Heart right ventricle (tissue), 16 donors: Measurements from ENCODE around the gene OSBPL3. TPM values are rescaled to one million over a fixed set of nuclear protein-coding genes. Genes with fewer than 3 reads are reported as not detected.

Experiments used
- ATAC-seq, 8 donors: fragments of 200-7000 bp; cut with Tn5 transposase; one replicate each; pipeline ENCODE4 v1.9.1; 2020; ENCODE audit warnings: mild to moderate bottlenecking in 8 of 8, moderate library complexity in 8 of 8, moderate number of reproducible peaks in 1 of 8
- DNase-seq, 2 donors: peaks; one replicate each; pipeline ENCODE4 v3.0.0-alpha.2; 2020
- H3K27ac ChIP-seq, 10 donors: fragments of 200-600 bp; sonication (generic) in 2 of 10; one replicate each; pipeline versions ENCODE4 v1.5.0 to v1.8.0; 2020 to 2022; ENCODE audit warnings: mild to moderate bottlenecking in 3 of 10
- H3K27me3 ChIP-seq, 7 donors: fragments of 200-600 bp; one replicate each; pipeline ENCODE4 v1.8.0; 2021 to 2022; ENCODE audit warnings: mild to moderate bottlenecking in 2 of 7
- H3K36me3 ChIP-seq, 9 donors: fragments of 200-600 bp; sonication (generic) in 1 of 9; one replicate each; pipeline versions ENCODE4 v1.5.0 to v1.8.0; 2020 to 2022; ENCODE audit warnings: mild to moderate bottlenecking in 2 of 9
- H3K4me1 ChIP-seq, 9 donors: fragments of 200-600 bp; sonication (generic) in 1 of 9; one replicate each; pipeline versions ENCODE4 v1.5.0 to v1.8.0; 2020 to 2022; ENCODE audit warnings: mild to moderate bottlenecking in 4 of 9
- H3K4me3 ChIP-seq, 10 donors: fragments of 200-600 bp; sonication (generic) in 2 of 10; one replicate each; pipeline versions ENCODE4 v1.5.0 to v1.8.0; 2020 to 2022; ENCODE audit warnings: mild to moderate bottlenecking in 7 of 10, moderate library complexity in 2 of 10
- H3K9me3 ChIP-seq, 11 donors: fragments of 200-600 bp in 10 of 11; sonication (generic) in 2 of 11; one replicate each; pipeline versions ENCODE4 v1.5.0 to v1.8.0; 2013 to 2022; ENCODE audit warnings: mild to moderate bottlenecking in 2 of 11, control low read depth in 1 of 11, moderate library complexity in 1 of 11
- WGBS, 2 donors: extraction: QIAGEN DNeasy Blood & Tissue Kit; methylation state at CpG; one replicate each; pipeline ENCODE4 v1.1.7; 2013; ENCODE audit warnings: inconsistent platforms in 1 of 2; 5-methylcytosine and 5-hydroxymethylcytosine counted together
- intact Hi-C, 10 donors: fragments of 100-400 bp; cut with DNase I; formaldehyde crosslinking; loops; one replicate each; pipeline versions ENCODE4 v1.11.1 to v1.14.2; 2022
- polyA plus RNA-seq, 2 donors: library from polyadenylated mRNA; stranded (reverse); fragments of 200-250 nt; gene quantifications; one replicate each; pipeline ENCODE4 v1.2.3, GENCODE V29; 2013
- total RNA-seq, 10 donors: library from RNA; stranded (reverse); fragmentation: NEBNext Ultra II Directional in 3 of 10; extraction: Animal tissue kit (Norgen Biotek cat#: 25700) in 3 of 10; gene quantifications; one replicate each; pipeline versions ENCODE4 v1.2.1 to v1.2.4, GENCODE V29; 2021 to 2023
- TF ChIP-seq, protein P1 (sequence below), 9 donors: fragments of 200-600 bp; sonication (generic) in 2 of 9; IDR thresholded peaks; one replicate each; pipeline versions ENCODE4 v1.5.0 to v1.8.0; 2021 to 2022; ENCODE audit warnings: antibody characterized with exemption in 9 of 9, mild to moderate bottlenecking in 5 of 9, moderate library complexity in 1 of 9
- donor health status: Arrhythmogenic right ventricular cardiomyopathy.
- donor health status: ischemic (EF 13 %, LVEDD 7.1; RV severe dilation, severe dysfunction).
- donor health status: healthy with polysubstance abuse.
- donor health status: DM: no; HTN: yes; CAD: no.
- donor health status: DM: no; HTN: no; CAD: no.
- donor health status: ischemic (EF 25% LVEDD 6.9; RV normal size, moderate dysfunction).
- donor health status: ischemic (EF 25% LVEDD 5.7; RV mildly dilated, moderate dysfunction).
- donor health status: healthy.
- donor health status: DM: yes; HTN: yes; CAD: no.
- donor health status: Ischemic cardiomyopathy.
- donor health status: ischemic (EF 35%, LVEDD 5.7; RV mildly dilated, moderate dysfunction).
- donor health status: nonischemic (EF 11% LVEDD 7.7; RV severe dilation, severe dysfunction).
- donor health status: DM: yes; HTN: yes; CAD: no.
- donor health status: PGD.
- donor health status: ischemic (EF 29% LVEDD 5.4; RV normal size, mild dysfunction).
- donor health status: nonischemic (EF 23%, LVEDD 6.1; RV moderate dilation, normal function).

Gene OSBPL3
- total and polyA plus RNA-seq, 12 donors: 1.2 to 10.6 (median 3.5) TPM

DNA sequence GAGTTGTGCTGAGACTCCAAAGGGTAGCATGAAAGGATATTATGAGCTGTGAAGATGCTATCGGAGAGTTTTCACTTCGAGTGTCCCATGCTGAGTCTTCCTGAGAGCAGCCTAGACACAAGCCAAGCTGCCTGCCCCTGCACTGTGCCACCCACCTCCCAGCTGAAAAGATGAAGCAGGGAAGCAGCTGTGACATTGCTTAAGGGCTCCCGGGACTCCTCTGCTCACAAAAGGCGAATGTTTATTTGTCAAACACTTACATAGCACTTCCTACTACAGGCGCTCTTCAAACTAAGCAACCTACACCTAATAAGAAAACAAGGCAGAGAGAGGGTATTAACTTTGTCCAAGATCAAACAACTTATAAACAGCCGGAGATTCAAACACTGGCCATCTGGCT lies 95.6 kb downstream of the OSBPL3 start:
- no peak overlapping the region for H3K27ac ChIP-seq
- intact Hi-C loops: loop anchor here in 1 of 10 donors (10.0 kb wide), 1 partner anchor 190 kb away; no protein-coding TSS in a partner anchor
- DNase-seq: no peak

DNA sequence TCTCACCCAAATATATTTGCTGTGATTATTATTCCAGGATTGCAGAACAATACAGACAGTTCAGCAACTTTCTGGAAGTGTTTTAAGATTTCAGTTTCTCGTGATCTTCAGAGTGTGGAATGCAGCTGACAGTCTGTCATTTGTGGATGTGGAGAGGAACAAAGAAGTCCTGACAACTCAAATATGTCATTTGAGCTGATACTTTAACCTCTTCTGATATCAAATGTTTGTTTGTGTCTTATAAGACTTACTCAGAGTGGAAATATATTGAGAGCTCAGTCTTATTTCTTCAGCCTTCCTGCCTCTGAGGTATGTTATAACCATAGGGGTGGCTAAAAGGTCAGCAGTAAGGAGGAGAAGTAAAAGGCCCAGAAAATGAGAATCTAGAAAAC lies 96.4 kb downstream of the OSBPL3 start:
- Histone ChIP-seq H3K36me3 (no peaks in the 10 kb centered on the region), H3K27ac (peak overlapping the region in 1 of 10 donors; percentile 7), H3K27me3 (no peaks in the 10 kb centered on the region), H3K9me3 (no peaks in the 10 kb centered on the region), H3K4me3 (no peak overlapping the region), H3K4me1 (peaks cover 0 to 31% (median 6%) of the 10 kb centered on the region in 9 donors)
- WGBS, 2 donors: 66 to 82% methylated on average over 1 of the region's 1 CpG
- intact Hi-C loops: loop anchor here in 1 of 10 donors (10.0 kb wide), 1 partner anchor 191 kb away; no protein-coding TSS in a partner anchor
- no peak for DNase-seq
- ATAC-seq: peak in 1 of 8 donors; percentile 13
- TF ChIP-seq, protein P1, sequence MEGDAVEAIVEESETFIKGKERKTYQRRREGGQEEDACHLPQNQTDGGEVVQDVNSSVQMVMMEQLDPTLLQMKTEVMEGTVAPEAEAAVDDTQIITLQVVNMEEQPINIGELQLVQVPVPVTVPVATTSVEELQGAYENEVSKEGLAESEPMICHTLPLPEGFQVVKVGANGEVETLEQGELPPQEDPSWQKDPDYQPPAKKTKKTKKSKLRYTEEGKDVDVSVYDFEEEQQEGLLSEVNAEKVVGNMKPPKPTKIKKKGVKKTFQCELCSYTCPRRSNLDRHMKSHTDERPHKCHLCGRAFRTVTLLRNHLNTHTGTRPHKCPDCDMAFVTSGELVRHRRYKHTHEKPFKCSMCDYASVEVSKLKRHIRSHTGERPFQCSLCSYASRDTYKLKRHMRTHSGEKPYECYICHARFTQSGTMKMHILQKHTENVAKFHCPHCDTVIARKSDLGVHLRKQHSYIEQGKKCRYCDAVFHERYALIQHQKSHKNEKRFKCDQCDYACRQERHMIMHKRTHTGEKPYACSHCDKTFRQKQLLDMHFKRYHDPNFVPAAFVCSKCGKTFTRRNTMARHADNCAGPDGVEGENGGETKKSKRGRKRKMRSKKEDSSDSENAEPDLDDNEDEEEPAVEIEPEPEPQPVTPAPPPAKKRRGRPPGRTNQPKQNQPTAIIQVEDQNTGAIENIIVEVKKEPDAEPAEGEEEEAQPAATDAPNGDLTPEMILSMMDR (IDR thresholded peaks at IDR 0.05): no peak

More for the DNA sequence above, 95.6 kb downstream of the OSBPL3 start:
- TF ChIP-seq, protein P1 (IDR thresholded peaks at IDR 0.05): no peak
- H3K4me1 ChIP-seq: peaks cover 0 to 29% (median 6%) of the 10 kb centered on the region in 9 donors
- H3K4me3 ChIP-seq: no peak overlapping the region
- 84 to 86% methylated on average over 6 of the region's 6 CpGs for WGBS, 2 donors
- peak in 1 of 8 donors; percentile 19 for ATAC-seq
- H3K9me3 ChIP-seq: no peaks in the 10 kb centered on the region
- no peaks in the 10 kb centered on the region for H3K27me3 ChIP-seq
- no peaks in the 10 kb centered on the region for H3K36me3 ChIP-seq

DNA sequence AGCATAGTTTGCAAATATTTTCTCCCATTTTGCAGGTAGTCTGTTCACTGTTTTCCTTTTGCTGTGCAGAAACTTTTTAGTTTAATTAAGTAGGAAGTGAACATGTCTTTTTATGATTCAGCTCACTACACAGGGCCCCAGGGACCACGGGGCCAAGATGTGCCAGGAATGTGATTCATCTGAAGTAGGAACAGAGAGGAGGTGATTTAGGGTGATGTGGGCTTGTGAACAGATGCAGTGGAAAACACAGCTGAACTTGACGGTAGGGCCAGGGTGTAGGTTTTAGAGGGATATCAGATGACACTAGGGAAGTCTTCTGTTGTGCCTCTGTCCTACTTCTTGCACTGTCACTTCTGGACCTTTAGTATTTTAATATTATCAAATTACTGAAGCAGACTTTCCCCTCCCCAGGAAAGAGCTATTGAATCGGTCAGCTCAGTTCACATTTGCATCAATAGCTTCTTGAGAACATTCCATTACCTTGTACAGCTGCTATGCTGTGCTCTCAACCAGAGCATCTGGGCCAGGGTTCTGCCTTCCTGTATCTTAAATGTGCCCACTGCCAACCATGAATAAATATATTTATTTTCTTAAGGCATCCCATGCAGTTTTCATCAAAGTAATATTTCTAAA lies 96.9 kb downstream of the OSBPL3 start:
- peaks cover 0 to 36% (median 6%) of the 10 kb centered on the region in 9 donors for H3K4me1 ChIP-seq
- no peaks in the 10 kb centered on the region for H3K36me3 ChIP-seq
- intact Hi-C loops: loop anchor here in 1 of 10 donors (10.0 kb wide), 1 partner anchor 192 kb away; no protein-coding TSS in a partner anchor
- ATAC-seq (peak in 7 of 8 donors; percentile 40 to 92 (median 76)), DNase-seq (peak; percentile 38 to 61)
- H3K4me3 ChIP-seq: no peak overlapping the region
- no peaks in the 10 kb centered on the region for H3K27me3 ChIP-seq
- 27 to 29% methylated on average over 3 of the region's 3 CpGs for WGBS, 2 donors
- TF ChIP-seq, protein P1 (IDR thresholded peaks at IDR 0.05): no peak
- H3K9me3 ChIP-seq: no peaks in the 10 kb centered on the region
- peak overlapping the region in 1 of 10 donors; percentile 7 for H3K27ac ChIP-seq

DNA sequence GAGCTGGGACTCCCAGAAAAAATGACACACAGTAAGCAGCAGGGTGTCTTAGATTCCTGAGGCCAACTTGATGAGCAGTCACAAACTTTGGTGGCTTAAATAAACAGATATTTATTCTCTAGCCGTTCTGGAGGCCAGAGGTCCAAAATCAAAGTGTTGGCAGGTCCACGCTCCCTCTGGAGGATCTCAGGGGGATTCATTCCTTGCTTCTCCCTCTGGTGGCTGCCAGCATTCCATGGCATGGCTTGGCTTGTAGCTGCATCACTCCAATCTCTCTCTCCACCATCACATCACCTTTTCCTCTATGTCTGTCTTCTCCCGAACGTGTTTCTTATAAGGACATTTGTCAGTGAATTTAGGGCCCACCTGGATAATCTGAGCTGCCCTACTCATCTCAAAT lies 98.4 kb downstream of the OSBPL3 start:
- WGBS, 2 donors: 83 to 88% methylated on average over 4 of the region's 4 CpGs
- Histone ChIP-seq H3K27ac (no peak overlapping the region), H3K9me3 (no peaks in the 10 kb centered on the region), H3K36me3 (no peaks in the 10 kb centered on the region), H3K4me3 (no peak overlapping the region), H3K27me3 (no peaks in the 10 kb centered on the region), H3K4me1 (peaks cover 0 to 42% (median 6%) of the 10 kb centered on the region in 9 donors)
- no peak for DNase-seq
- intact Hi-C loops: loop anchor here in 1 of 10 donors (10.0 kb wide), 1 partner anchor 193 kb away; no protein-coding TSS in a partner anchor
- TF ChIP-seq, protein P1 (IDR thresholded peaks at IDR 0.05): no peak
- ATAC-seq: no peak
